Mucosa of gallbladder (tissue), 1 donor: ENCODE data around the gene ATP23. TPM values are rescaled to one million over a fixed set of nuclear protein-coding genes. Genes with fewer than 3 reads are reported as not detected.

Experiments
- DNase-seq: peaks from one replicate; pipeline ENCODE4 v3.0.0-alpha.2; 2020; ENCODE audit warnings: low spot score
- total RNA-seq: library from RNA; stranded (reverse); gene quantifications from one replicate; pipeline ENCODE4 v1.2.1, GENCODE V29; 2021
- donor health status: DM: no; HTN: no; CAD: no.

ATP23 gene
- total RNA-seq, 1 donor from 2014 or later, result 5.2 TPM

- DNase-seq, result no peak
Observed at GRCh38 chr12:57908511-57908910, 32.9 kb upstream of the ATP23 start.

- no peak for DNase-seq
Observed at GRCh38 chr12:57909056-57909455, 32.3 kb upstream of the ATP23 start.

GRCh38 chr12:57909611-57910010, 31.8 kb upstream of the ATP23 start:
- no peak for DNase-seq

- DNase-seq, result no peak
Observed at GRCh38 chr12:57918147-57918546, 23.2 kb upstream of the ATP23 start.

- DNase-seq, result no peak
Observed at GRCh38 chr12:57927086-57927485, 14.3 kb upstream of the ATP23 start.

- no peak for DNase-seq
Observed at GRCh38 chr12:57929092-57929830, 12.1 kb upstream of the ATP23 start.

- DNase-seq, result no peak
Observed at GRCh38 chr12:57934819-57935218, 6.5 kb upstream of the ATP23 start.

GRCh38 chr12:57935331-57935730, 6.0 kb upstream of the ATP23 start:
- DNase-seq, result no peak

- peak; percentile 93 for DNase-seq
Observed at GRCh38 chr12:57935839-57936512, 5.4 kb upstream of the ATP23 start.

GRCh38 chr12:57936513-57936883, 4.9 kb upstream of the ATP23 start:
- no peak for DNase-seq

GRCh38 chr12:57939291-57939690, 2.1 kb upstream of the ATP23 start:
- DNase-seq, result no peak

GRCh38 chr12:57940052-57940914, 1.1 kb upstream of the ATP23 start:
- no peak for DNase-seq

GRCh38 chr12:57940915-57941164, 527 bp upstream of the ATP23 start:
- DNase-seq, result no peak

- no peak for DNase-seq
Observed at GRCh38 chr12:57943438-57944080, 2.2 kb downstream of the ATP23 start.

GRCh38 chr12:57944313-57945023, 3.1 kb downstream of the ATP23 start:
- no peak for DNase-seq

GRCh38 chr12:57952766-57953165, 11.4 kb downstream of the ATP23 start:
- DNase-seq, result no peak

GRCh38 chr12:57954768-57955167, 13.4 kb downstream of the ATP23 start:
- DNase-seq, result no peak

- no peak for DNase-seq
Observed at GRCh38 chr12:57958061-57958657, 16.8 kb downstream of the ATP23 start.

GRCh38 chr12:57964421-57964820, 23.1 kb downstream of the ATP23 start:
- no peak for DNase-seq

- DNase-seq, result no peak
Observed at GRCh38 chr12:57965766-57966165, 24.4 kb downstream of the ATP23 start.

- DNase-seq, result no peak
Observed at GRCh38 chr12:57966536-57966935, 25.2 kb downstream of the ATP23 start.
